Uterus (tissue), 2 donors: ENCODE data around the gene CELA3A.

Experiments used
- POLR2A ChIP-seq, 2 donors: fragments of 450-650 bp; IDR thresholded peaks; one replicate each; pipeline ENCODE4 v1.6.1; 2016; ENCODE audit warnings: antibody characterized with exemption in 2 of 2, mild to moderate bottlenecking in 1 of 2, moderate library complexity in 1 of 2
- TF ChIP-seq, protein P1 (sequence below), 4 experiments: fragments of 200-600 bp in 2 of 4; fragments of 450-650 bp in 2 of 4; sonication (generic) in 2 of 4; IDR thresholded peaks; one replicate each; pipeline ENCODE4 v1.5.1; 2016 to 2019; ENCODE audit warnings: antibody characterized with exemption in 4 of 4, mild to moderate bottlenecking in 2 of 4, moderate library complexity in 1 of 4

GRCh38 chr1:22030473-22030872 lies 29.0 kb downstream of the CELA3A start:
- TF ChIP-seq, protein P1, sequence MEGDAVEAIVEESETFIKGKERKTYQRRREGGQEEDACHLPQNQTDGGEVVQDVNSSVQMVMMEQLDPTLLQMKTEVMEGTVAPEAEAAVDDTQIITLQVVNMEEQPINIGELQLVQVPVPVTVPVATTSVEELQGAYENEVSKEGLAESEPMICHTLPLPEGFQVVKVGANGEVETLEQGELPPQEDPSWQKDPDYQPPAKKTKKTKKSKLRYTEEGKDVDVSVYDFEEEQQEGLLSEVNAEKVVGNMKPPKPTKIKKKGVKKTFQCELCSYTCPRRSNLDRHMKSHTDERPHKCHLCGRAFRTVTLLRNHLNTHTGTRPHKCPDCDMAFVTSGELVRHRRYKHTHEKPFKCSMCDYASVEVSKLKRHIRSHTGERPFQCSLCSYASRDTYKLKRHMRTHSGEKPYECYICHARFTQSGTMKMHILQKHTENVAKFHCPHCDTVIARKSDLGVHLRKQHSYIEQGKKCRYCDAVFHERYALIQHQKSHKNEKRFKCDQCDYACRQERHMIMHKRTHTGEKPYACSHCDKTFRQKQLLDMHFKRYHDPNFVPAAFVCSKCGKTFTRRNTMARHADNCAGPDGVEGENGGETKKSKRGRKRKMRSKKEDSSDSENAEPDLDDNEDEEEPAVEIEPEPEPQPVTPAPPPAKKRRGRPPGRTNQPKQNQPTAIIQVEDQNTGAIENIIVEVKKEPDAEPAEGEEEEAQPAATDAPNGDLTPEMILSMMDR (IDR thresholded peaks at IDR 0.05), result no peak
- TF ChIP-seq POLR2A (IDR thresholded peaks at IDR 0.05), result no peak
